Measurements from ENCODE around the gene OR6B1. TPM values are rescaled to one million over a fixed set of nuclear protein-coding genes. Genes with fewer than 3 reads are reported as not detected.

OR6B1 gene
- total RNA-seq, 1 experiment from 2014 or later, result not detected

- peaks cover 8% of the 10 kb centered on the region for H3K9me3 Mint-ChIP-seq (ENCODE audit: unreplicated experiment)
- BruUV-seq (replicated peaks), result no TSS peak
- POLR2A ChIA-PET, result interaction anchor here (1.1 kb wide), 1 partner anchor 22 kb away, joined by 3 read pairs; no protein-coding TSS in a partner anchor
- intact Hi-C loops (cut with micrococcal nuclease), result loop anchor here (5.0 kb wide), 1 partner anchor 49 kb away; no protein-coding TSS in a partner anchor
- CTCF ChIA-PET, result no interaction called here
- DNase-seq (ENCODE audit: unreplicated experiment), result no peak
- peaks cover 26% of the 10 kb centered on the region for H3K27me3 Mint-ChIP-seq (ENCODE audit: insufficient read depth, unreplicated experiment)
- no peak overlapping the region for H3K4me3 Mint-ChIP-seq (ENCODE audit: unreplicated experiment)
- H3K36me3 Mint-ChIP-seq (ENCODE audit: insufficient read depth, unreplicated experiment), result no peaks in the 10 kb centered on the region
- peaks cover 5% of the 10 kb centered on the region for H3K4me1 Mint-ChIP-seq (ENCODE audit: insufficient read depth, unreplicated experiment)
- no peak overlapping the region for H3K27ac Mint-ChIP-seq (ENCODE audit: low read depth, unreplicated experiment)
- TF ChIP-seq CTCF (IDR thresholded peaks at IDR 0.05; ENCODE audit: unreplicated experiment), result no peak
Observed at GRCh38 chr7:143958781-143959180, 41.3 kb upstream of the OR6B1 start.

- Mint-ChIP-seq H3K27ac (ENCODE audit: low read depth, unreplicated experiment) (no peak overlapping the region), H3K9me3 (ENCODE audit: unreplicated experiment) (peaks cover 8% of the 10 kb centered on the region), H3K4me3 (ENCODE audit: unreplicated experiment) (no peak overlapping the region), H3K27me3 (ENCODE audit: insufficient read depth, unreplicated experiment) (peaks cover 26% of the 10 kb centered on the region), H3K4me1 (ENCODE audit: insufficient read depth, unreplicated experiment) (no peaks in the 10 kb centered on the region), H3K36me3 (ENCODE audit: insufficient read depth, unreplicated experiment) (no peaks in the 10 kb centered on the region)
- no peak for TF ChIP-seq CTCF (IDR thresholded peaks at IDR 0.05; ENCODE audit: unreplicated experiment)
- intact Hi-C loops (cut with micrococcal nuclease), result loop anchor here (5.0 kb wide), 1 partner anchor 111 kb away; no protein-coding TSS in a partner anchor
- BruUV-seq (replicated peaks), result no TSS peak
- POLR2A ChIA-PET, result interaction anchor here (0.9 kb wide), 1 partner anchor 60 kb away, joined by 3 read pairs; no protein-coding TSS in a partner anchor
- CTCF ChIA-PET, result interaction anchor here (1.0 kb wide), 1 partner anchor 59 kb away, joined by 3 read pairs; the partner anchor contains the start of gene TCAF1
- no peak for DNase-seq (ENCODE audit: unreplicated experiment)
Observed at GRCh38 chr7:143960813-143961610, 39.1 kb upstream of the OR6B1 start.

GRCh38 chr7:143965280-143965679 is 34.8 kb upstream of the OR6B1 start:
- intact Hi-C loops (cut with micrococcal nuclease), result no loop called here
- Mint-ChIP-seq H3K36me3 (ENCODE audit: insufficient read depth, unreplicated experiment) (no peaks in the 10 kb centered on the region), H3K4me3 (ENCODE audit: unreplicated experiment) (no peak overlapping the region), H3K27me3 (ENCODE audit: insufficient read depth, unreplicated experiment) (no peaks in the 10 kb centered on the region), H3K9me3 (ENCODE audit: unreplicated experiment) (peaks cover 8% of the 10 kb centered on the region), H3K4me1 (ENCODE audit: insufficient read depth, unreplicated experiment) (no peaks in the 10 kb centered on the region), H3K27ac (ENCODE audit: low read depth, unreplicated experiment) (no peak overlapping the region)
- ChIA-PET CTCF (no interaction called here), POLR2A (no interaction called here)
- no TSS peak for BruUV-seq (replicated peaks)
- no peak for DNase-seq (ENCODE audit: unreplicated experiment)
- TF ChIP-seq CTCF (IDR thresholded peaks at IDR 0.05; ENCODE audit: unreplicated experiment), result no peak

- ChIA-PET POLR2A (no interaction called here), CTCF (no interaction called here)
- intact Hi-C loops (cut with micrococcal nuclease), result no loop called here
- no TSS peak for BruUV-seq (replicated peaks)
- Mint-ChIP-seq H3K36me3 (ENCODE audit: insufficient read depth, unreplicated experiment) (no peaks in the 10 kb centered on the region), H3K27me3 (ENCODE audit: insufficient read depth, unreplicated experiment) (no peaks in the 10 kb centered on the region), H3K27ac (ENCODE audit: low read depth, unreplicated experiment) (no peak overlapping the region), H3K9me3 (ENCODE audit: unreplicated experiment) (peaks cover 5% of the 10 kb centered on the region), H3K4me1 (ENCODE audit: insufficient read depth, unreplicated experiment) (no peaks in the 10 kb centered on the region), H3K4me3 (ENCODE audit: unreplicated experiment) (no peak overlapping the region)
- TF ChIP-seq CTCF (IDR thresholded peaks at IDR 0.05; ENCODE audit: unreplicated experiment), result no peak
- DNase-seq (ENCODE audit: unreplicated experiment), result no peak
Observed at GRCh38 chr7:143967398-143967797, 32.7 kb upstream of the OR6B1 start.
